ENCODE results near the gene PTPRN2.

PTPRN2 gene

DNA sequence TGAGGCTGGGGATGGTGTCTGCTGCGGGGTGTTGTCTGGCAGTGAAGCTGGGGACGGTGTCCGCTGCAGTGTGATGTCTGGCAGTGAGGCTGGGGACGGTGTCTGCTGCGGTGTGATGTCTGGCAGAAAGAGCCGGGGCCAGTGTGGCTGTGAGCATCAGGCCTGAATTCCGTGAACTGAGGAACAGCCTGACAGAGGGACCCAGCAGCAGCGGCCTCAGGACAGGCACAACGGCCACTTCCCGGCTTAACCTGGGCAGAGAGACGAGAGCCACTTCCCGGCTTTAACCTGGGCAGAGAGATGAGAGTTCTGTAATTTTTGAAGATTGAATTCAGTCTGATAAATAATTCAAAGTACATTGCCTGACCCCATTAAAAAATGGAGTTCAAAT lies 321.2 kb downstream of the PTPRN2 start:
- H3K4me3 ChIP-seq (ENCODE audit: low read depth, low read length): no peak overlapping the region
- TF ChIP-seq, protein P1, sequence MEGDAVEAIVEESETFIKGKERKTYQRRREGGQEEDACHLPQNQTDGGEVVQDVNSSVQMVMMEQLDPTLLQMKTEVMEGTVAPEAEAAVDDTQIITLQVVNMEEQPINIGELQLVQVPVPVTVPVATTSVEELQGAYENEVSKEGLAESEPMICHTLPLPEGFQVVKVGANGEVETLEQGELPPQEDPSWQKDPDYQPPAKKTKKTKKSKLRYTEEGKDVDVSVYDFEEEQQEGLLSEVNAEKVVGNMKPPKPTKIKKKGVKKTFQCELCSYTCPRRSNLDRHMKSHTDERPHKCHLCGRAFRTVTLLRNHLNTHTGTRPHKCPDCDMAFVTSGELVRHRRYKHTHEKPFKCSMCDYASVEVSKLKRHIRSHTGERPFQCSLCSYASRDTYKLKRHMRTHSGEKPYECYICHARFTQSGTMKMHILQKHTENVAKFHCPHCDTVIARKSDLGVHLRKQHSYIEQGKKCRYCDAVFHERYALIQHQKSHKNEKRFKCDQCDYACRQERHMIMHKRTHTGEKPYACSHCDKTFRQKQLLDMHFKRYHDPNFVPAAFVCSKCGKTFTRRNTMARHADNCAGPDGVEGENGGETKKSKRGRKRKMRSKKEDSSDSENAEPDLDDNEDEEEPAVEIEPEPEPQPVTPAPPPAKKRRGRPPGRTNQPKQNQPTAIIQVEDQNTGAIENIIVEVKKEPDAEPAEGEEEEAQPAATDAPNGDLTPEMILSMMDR (IDR thresholded peaks at IDR 0.05; ENCODE audit: control insufficient read depth, extremely low read depth, insufficient read depth): no peak
- no peak for DNase-seq (ENCODE audit: low read depth)

DNA sequence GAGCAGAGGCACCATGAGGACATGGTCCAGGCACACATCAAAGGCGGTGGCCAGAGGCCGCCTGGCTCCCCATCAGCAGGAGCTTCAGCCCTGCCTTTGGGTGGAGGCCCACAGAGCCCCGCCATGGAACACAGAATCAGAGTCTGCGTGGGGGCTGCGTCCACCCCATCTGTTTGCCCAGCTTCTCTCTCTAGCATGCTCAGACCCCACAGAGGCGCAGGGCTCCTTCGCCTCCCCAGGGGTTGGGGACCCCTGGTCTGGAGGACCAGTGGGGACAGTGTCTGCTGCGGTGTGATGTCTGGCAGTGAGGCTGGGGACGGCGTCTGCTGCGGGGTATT lies 321.9 kb downstream of the PTPRN2 start:
- TF ChIP-seq, protein P1 (IDR thresholded peaks at IDR 0.05; ENCODE audit: control insufficient read depth, extremely low read depth, insufficient read depth): no peak
- H3K4me3 ChIP-seq (ENCODE audit: low read depth, low read length): no peak overlapping the region
- DNase-seq (ENCODE audit: low read depth): no peak

DNA sequence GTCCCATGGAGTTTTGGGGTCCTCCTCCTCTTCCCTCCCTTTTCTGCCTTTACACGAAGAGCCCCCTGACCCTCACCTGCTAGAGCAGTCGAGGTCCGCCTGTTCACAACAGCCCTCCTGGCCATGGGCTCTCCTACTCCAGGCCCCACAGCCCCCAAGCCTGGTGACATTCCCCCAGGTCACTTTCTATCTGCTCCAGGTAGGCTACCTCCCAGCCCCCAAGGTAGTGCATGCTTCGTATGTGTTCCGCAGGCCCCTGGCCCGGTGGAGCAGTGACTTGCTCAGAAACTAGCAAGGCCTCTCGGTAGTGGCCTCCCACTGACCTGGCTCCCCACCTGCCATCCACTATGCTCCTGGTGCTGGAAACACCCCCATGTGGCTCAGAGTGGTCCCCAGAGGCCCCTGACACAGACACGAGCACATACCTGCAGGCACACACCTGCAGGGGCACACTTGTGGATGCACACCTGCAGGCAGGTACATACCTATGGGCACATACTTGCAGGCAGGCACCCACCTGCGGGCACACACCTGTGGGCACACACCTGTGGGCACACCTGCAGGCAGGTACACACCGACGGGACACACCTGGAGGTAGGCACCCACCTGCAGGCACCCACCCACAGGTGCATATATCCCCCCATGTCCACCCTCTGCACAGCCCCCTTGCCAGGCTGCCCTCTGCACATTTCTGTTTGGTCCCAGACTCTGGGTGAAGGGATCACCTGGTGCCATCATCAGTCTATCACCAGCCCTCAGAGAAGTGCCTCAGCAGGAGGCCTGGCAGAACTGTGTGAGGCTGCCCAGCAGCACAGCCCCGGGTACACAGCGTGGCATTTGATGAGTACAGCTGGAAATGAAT lies 322.5 kb downstream of the PTPRN2 start:
- no peak overlapping the region for H3K4me3 ChIP-seq (ENCODE audit: low read depth, low read length)
- DNase-seq (ENCODE audit: low read depth): no peak
- TF ChIP-seq, protein P1 (IDR thresholded peaks at IDR 0.05; ENCODE audit: control insufficient read depth, extremely low read depth, insufficient read depth): no peak

DNA sequence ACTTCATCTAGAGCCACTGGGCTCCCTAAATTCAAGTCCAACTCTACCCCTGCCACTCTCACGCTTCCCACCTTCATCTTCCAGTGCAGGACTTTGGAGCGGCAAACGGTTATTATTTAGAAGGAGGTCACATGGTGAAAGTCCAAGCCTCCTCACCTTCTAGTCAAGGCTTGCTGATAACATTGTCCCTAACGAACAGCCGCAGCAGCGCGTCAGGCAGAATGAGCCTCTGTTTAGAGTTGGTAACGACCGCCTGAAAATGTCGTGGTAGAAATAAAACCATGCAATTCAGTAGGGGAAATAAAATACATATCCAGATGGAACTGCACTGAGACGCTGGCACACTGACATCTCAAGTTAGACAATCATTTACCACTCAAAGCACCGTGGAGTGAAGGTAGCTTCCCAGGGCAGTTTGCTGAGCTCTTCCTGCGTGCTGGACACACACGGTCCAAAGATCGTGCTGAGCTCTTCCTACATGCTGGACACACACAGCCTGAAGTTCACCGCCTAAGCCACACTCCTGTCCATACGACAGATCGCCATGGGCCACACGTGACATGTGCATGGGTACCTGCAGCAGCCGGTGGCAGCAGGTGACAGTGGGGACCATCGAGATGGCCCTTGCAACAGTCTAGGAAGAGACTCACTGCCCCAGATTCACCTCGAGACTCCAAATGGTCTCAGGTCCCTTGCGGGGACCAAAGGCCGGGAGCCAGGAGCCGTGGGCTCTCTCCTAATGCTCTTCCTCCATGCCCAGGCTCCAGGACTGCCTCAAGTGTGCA lies 323.5 kb downstream of the PTPRN2 start:
- no peak overlapping the region for H3K4me3 ChIP-seq (ENCODE audit: low read depth, low read length)
- TF ChIP-seq, protein P1 (IDR thresholded peaks at IDR 0.05; ENCODE audit: control insufficient read depth, extremely low read depth, insufficient read depth): no peak
- DNase-seq (ENCODE audit: low read depth): no peak

DNA sequence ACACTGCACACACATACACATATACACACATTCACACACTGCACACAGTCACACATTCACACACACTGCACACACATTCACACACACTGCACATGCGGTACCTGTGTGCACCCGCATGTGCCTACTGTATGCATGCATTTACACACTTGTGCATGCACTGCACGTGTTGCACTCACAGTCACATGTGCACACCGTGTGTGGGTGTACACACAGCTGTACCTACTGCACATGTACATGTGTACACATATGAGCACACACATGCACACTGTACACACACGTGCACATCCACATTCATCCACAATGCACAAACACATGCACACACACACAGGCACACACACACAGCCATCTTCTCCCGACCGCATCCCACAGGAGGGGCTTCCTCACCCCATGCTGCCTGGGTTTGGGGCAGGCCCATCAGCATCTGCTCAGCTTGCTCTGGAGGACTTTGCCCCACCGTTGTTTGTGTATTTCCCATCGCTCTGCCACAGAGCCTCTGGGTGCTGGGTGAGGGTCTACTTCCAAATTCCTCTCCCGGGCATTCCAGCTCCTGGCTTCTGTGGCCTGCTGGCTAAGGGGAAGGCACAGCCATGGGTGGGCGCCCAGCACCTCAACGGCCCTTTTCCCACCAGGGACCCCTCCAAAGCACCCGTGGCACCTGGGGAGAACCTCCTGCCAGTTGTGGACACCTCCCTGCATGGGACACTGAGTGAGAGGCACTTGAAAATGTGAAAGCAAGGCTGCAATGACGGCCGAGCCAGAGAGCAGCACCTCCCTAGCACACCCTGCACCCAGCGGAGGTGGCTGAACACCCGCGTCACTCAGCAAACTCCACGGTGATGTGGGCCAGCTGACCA lies 324.3 kb downstream of the PTPRN2 start:
- no peak overlapping the region for H3K4me3 ChIP-seq (ENCODE audit: low read depth, low read length)
- TF ChIP-seq, protein P1 (IDR thresholded peaks at IDR 0.05; ENCODE audit: control insufficient read depth, extremely low read depth, insufficient read depth): no peak
- DNase-seq (ENCODE audit: low read depth): no peak

DNA sequence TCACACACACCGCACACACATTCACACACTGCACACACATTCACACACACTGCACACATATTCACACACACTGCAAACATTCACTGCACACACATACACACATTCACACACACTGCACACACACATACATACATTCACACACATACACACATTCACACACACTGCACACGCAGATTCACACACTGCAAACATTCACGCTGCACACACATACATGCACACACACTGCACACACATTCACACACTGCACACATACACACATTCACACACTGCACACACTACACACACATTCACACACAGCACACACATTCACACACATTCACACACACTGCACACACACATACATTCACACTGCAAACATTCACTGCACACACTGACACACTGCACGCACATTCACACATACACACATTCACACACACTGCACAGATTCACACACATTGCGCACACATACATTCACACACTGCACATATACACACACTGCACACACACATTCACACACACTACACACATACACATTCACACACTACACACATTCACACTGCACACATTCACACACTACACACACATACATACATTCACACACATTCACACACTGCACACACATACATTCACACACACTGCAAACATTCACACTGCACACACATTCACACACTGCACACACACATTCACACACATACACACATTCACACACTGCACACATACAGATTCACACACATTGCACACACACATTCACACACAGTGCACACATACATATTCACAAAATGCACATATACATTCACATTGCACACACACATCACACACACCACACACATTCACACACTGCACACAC lies 325.1 kb downstream of the PTPRN2 start:
- no peak for DNase-seq (ENCODE audit: low read depth)
- TF ChIP-seq, protein P1 (IDR thresholded peaks at IDR 0.05; ENCODE audit: control insufficient read depth, extremely low read depth, insufficient read depth): no peak
- H3K4me3 ChIP-seq (ENCODE audit: low read depth, low read length): no peak overlapping the region

Measured in LNCaP clone FGC (cell line).